Body of pancreas (tissue), 4 donors: ENCODE measurements around the gene TGM5. TPM values are rescaled to one million over a fixed set of nuclear protein-coding genes. Genes with fewer than 3 reads are reported as not detected.

Experiments
- ATAC-seq: fragments of 150-250 bp; one replicate; pipeline ENCODE4 v1.9.1; 2016
- DNase-seq, 4 donors: peaks; one replicate each; pipeline ENCODE4 v3.0.0-alpha.2; 2019
- H3K27ac ChIP-seq, 4 donors: fragments of 200-600 bp; sonication (generic); 1 replicate in 3 of 4; 2 replicates in 1 of 4; pipeline versions ENCODE4 v1.5.1 to v1.6.1; 2016 to 2019; ENCODE audit warnings: mild to moderate bottlenecking in 1 of 4, mixed read lengths in 1 of 4, moderate library complexity in 1 of 4
- H3K27me3 ChIP-seq, 2 donors: fragments of 200-600 bp; sonication (generic); one replicate each; pipeline ENCODE4 v1.6.0; 2016; ENCODE audit warnings: mild to moderate bottlenecking in 1 of 2
- H3K36me3 ChIP-seq, 2 donors: fragments of 200-600 bp; sonication (generic); replicated peaks in 1 of 2; 2 replicates each; pipeline ENCODE4 v1.5.1; 2016; ENCODE audit warnings: low read depth in 2 of 2; ENCODE audit not compliant: insufficient read depth in 1 of 2
- H3K4me1 ChIP-seq: fragments of 200-600 bp; sonication (generic); one replicate; pipeline ENCODE4 v1.6.0; 2016
- H3K4me3 ChIP-seq, 2 donors: fragments of 200-600 bp; sonication (generic); 1 replicate in 1 of 2; 2 replicates in 1 of 2; pipeline ENCODE4 v1.5.1; 2016 to 2019
- H3K9me3 ChIP-seq, 3 donors: fragments of 200-600 bp; sonication (generic); 1 replicate in 2 of 3; 2 replicates in 1 of 3; pipeline ENCODE4 v1.5.1; 2016
- CTCF ChIP-seq, 7 experiments: fragments of 450-650 bp in 4 of 7; fragments of 200-600 bp in 3 of 7; sonication (generic) in 3 of 7; IDR thresholded peaks; one replicate each; pipeline ENCODE4 v1.5.1; 2016 to 2019; ENCODE audit warnings: antibody characterized with exemption in 7 of 7
- POLR2A ChIP-seq, 3 donors: fragments of 450-650 bp; IDR thresholded peaks; one replicate each; pipeline ENCODE4 v1.6.1; 2016; ENCODE audit warnings: antibody characterized with exemption in 3 of 3, mild to moderate bottlenecking in 2 of 3
- WGBS, 2 donors: methylation state at CpG; one replicate each; pipeline ENCODE4 v1.1.5; 2017; 5-methylcytosine and 5-hydroxymethylcytosine counted together
- intact Hi-C: fragments of 100-400 bp; cut with DNase I; formaldehyde crosslinking; loops from one replicate; pipeline ENCODE4 v1.15.1; 2023
- total RNA-seq, 2 donors: library from RNA; depleted of rRNA; stranded (reverse); fragments of >200 nt; gene quantifications; one replicate each; pipeline ENCODE4 v1.1.0, GENCODE V29; 2016

The TGM5 gene
- total RNA-seq, 2 donors from 2014 or later = not detected

GRCh38 chr15:43249699-43250203, 17.0 kb downstream of the TGM5 start:
- no peak for ATAC-seq
- Histone ChIP-seq H3K27ac (no peak overlapping the region), H3K4me3 (no peak overlapping the region), H3K9me3 (no peaks in the 10 kb centered on the region), H3K36me3 (no peaks in the 10 kb centered on the region), H3K4me1 (no peaks in the 10 kb centered on the region), H3K27me3 (no peaks in the 10 kb centered on the region)
- WGBS, 2 donors = 51 to 64% methylated on average over 5 of the region's 5 CpGs
- DNase-seq = no peak
- intact Hi-C loops = no loop called here
- no peak for TF ChIP-seq POLR2A (IDR thresholded peaks at IDR 0.05)
- TF ChIP-seq CTCF (IDR thresholded peaks at IDR 0.05) = no peak

- intact Hi-C loops = no loop called here
- Histone ChIP-seq H3K4me1 (no peaks in the 10 kb centered on the region), H3K4me3 (no peak overlapping the region), H3K9me3 (no peaks in the 10 kb centered on the region), H3K36me3 (no peaks in the 10 kb centered on the region), H3K27ac (no peak overlapping the region), H3K27me3 (no peaks in the 10 kb centered on the region)
- DNase-seq (no peak), ATAC-seq (no peak)
- 58 to 63% methylated on average over 2 of the region's 2 CpGs for WGBS, 2 donors
- no peak for TF ChIP-seq POLR2A (IDR thresholded peaks at IDR 0.05)
- no peak for TF ChIP-seq CTCF (IDR thresholded peaks at IDR 0.05)
Observed at GRCh38 chr15:43249236-43249635, 17.5 kb downstream of the TGM5 start.

- no peaks in the 10 kb centered on the region for H3K36me3 ChIP-seq
- no peaks in the 10 kb centered on the region for H3K9me3 ChIP-seq
- TF ChIP-seq POLR2A (IDR thresholded peaks at IDR 0.05) = no peak
- ATAC-seq (no peak), DNase-seq (no peak)
- H3K27ac ChIP-seq = no peak overlapping the region
- intact Hi-C loops = no loop called here
- no peaks in the 10 kb centered on the region for H3K4me1 ChIP-seq
- H3K4me3 ChIP-seq = no peak overlapping the region
- H3K27me3 ChIP-seq = no peaks in the 10 kb centered on the region
- 53 to 56% methylated on average over 6 of the region's 6 CpGs for WGBS, 2 donors
Observed at GRCh38 chr15:43246261-43246774, 20.4 kb downstream of the TGM5 start.

- 73% methylated on average over 4 of the region's 4 CpGs for WGBS, 2 donors
- no peak overlapping the region for H3K27ac ChIP-seq
- H3K4me1 ChIP-seq = no peaks in the 10 kb centered on the region
- H3K4me3 ChIP-seq = no peak overlapping the region
- H3K9me3 ChIP-seq = no peaks in the 10 kb centered on the region
- no peaks in the 10 kb centered on the region for H3K27me3 ChIP-seq
- no peak for DNase-seq
- TF ChIP-seq CTCF (IDR thresholded peaks at IDR 0.05) (no peak), POLR2A (IDR thresholded peaks at IDR 0.05) (no peak)
- no peak for ATAC-seq
- intact Hi-C loops = no loop called here
- no peaks in the 10 kb centered on the region for H3K36me3 ChIP-seq
Observed at GRCh38 chr15:43244092-43244491, 22.6 kb downstream of the TGM5 start.

- no peak for TF ChIP-seq POLR2A (IDR thresholded peaks at IDR 0.05)
- TF ChIP-seq CTCF (IDR thresholded peaks at IDR 0.05) = no peak
- Histone ChIP-seq H3K4me3 (no peak overlapping the region), H3K36me3 (no peaks in the 10 kb centered on the region), H3K4me1 (no peaks in the 10 kb centered on the region), H3K27me3 (no peaks in the 10 kb centered on the region), H3K27ac (no peak overlapping the region), H3K9me3 (no peaks in the 10 kb centered on the region)
- DNase-seq = no peak
- no peak for ATAC-seq
- 80 to 100% methylated on average over 2 of the region's 2 CpGs for WGBS, 2 donors
- intact Hi-C loops = no loop called here
Observed at GRCh38 chr15:43243020-43243645, 23.6 kb downstream of the TGM5 start.
